GM12892 (cell line): Measurements from ENCODE around the gene RBBP7.

Experiments used
- POLR2A ChIP-seq: IDR thresholded peaks from 2 replicates; pipeline ENCODE4 v1.6.1; 2011; ENCODE audit warnings: low read depth, low read length, control low read depth
- POLR2AphosphoS5 ChIP-seq: IDR thresholded peaks from 2 replicates; pipeline ENCODE4 v1.6.1; 2011; ENCODE audit warnings: low read depth, low read length, control low read depth
- TAF1 ChIP-seq: IDR thresholded peaks from 2 replicates; pipeline ENCODE4 v1.6.1; 2011; ENCODE audit warnings: low read depth, mild to moderate bottlenecking, control low read depth, low read length, borderline replicate concordance

- TF ChIP-seq POLR2AphosphoS5 (no peak), POLR2A (no peak), TAF1 (no peak)
These were observed 48.8 kb upstream of the RBBP7 start for GRCh38 chrX:16918979-16919378.
